ENCODE measurements around the gene CA5A. TPM values are rescaled to one million over a fixed set of nuclear protein-coding genes. Genes with fewer than 3 reads are reported as not detected.
"Not testable (repeated sequence)": the region's sequence is repeated elsewhere in the genome, so short reads cannot be mapped to it uniquely, and the experiment has no call there.

CA5A gene
- total RNA-seq, 8 experiments from 2014 or later, result 0.05 to 0.52 (median 0.17) TPM; not detected in 1

- Histone ChIP-seq H3K27ac (peak overlapping the region; percentile 15 to 42), H3K4me3 (no peak overlapping the region), H3K4me1 (replicated peaks in 1 of 2) (peaks cover 22 to 26% of the 10 kb centered on the region in 2 donors)
- in situ Hi-C loops (cut with MboI; ENCODE audit: low pct_unique_long_range_greater_than_20kb in 2 of 9, low sequenced_read_pairs in 9 of 9, unreplicated experiment in 9 of 9), result no loop called here
- ATAC-seq (replicated peaks in 6 of 8), result peak in 6 of 8 experiments; percentile 49 to 74 (median 68)
- WGBS, 10 experiments, result 40 to 87% (median 70%) methylated on average over 1 to 17 of the region's 27 CpGs; no CpG with 5 or more reads in 1 of the 10 experiments
Observed at GRCh38 chr16:87924041-87924810, 12.1 kb downstream of the CA5A start.

GRCh38 chr16:87922250-87922871, 14.0 kb downstream of the CA5A start:
- peak overlapping the region in 1 of 2 donors; percentile 11 for H3K27ac ChIP-seq
- H3K4me3 ChIP-seq, result no peak overlapping the region
- WGBS, 10 experiments, result 46 to 100% (median 90%) methylated on average over 1 to 10 of the region's 14 CpGs; no CpG with 5 or more reads in 7 of the 10 experiments
- peak in 1 of 8 experiments; percentile 9 for ATAC-seq (replicated peaks in 6 of 8)
- H3K4me1 ChIP-seq (replicated peaks in 1 of 2), result peaks cover 22 to 26% of the 10 kb centered on the region in 2 donors
- in situ Hi-C loops (cut with MboI; ENCODE audit: low pct_unique_long_range_greater_than_20kb in 2 of 9, low sequenced_read_pairs in 9 of 9, unreplicated experiment in 9 of 9), result no loop called here

- in situ Hi-C loops (cut with MboI; ENCODE audit: low pct_unique_long_range_greater_than_20kb in 2 of 9, low sequenced_read_pairs in 9 of 9, unreplicated experiment in 9 of 9), result no loop called here
- 82 to 100% (median 100%) methylated on average over 1 to 6 of the region's 13 CpGs; no CpG with 5 or more reads in 3 of the 10 experiments for WGBS, 10 experiments
- Histone ChIP-seq H3K27ac (no peak overlapping the region), H3K4me1 (replicated peaks in 1 of 2) (peaks cover 22 to 26% of the 10 kb centered on the region in 2 donors), H3K4me3 (no peak overlapping the region)
- peak in 1 of 8 experiments; percentile 31 for ATAC-seq (replicated peaks in 6 of 8)
Observed at GRCh38 chr16:87921236-87921773, 15.0 kb downstream of the CA5A start.

- WGBS, 10 experiments, result 70 to 100% (median 90%) methylated on average over 1 to 7 of the region's 10 CpGs; no CpG with 5 or more reads in 5 of the 10 experiments
- Histone ChIP-seq H3K4me3 (no peak overlapping the region), H3K27ac (no peak overlapping the region), H3K4me1 (replicated peaks in 1 of 2) (peaks cover 15 to 18% of the 10 kb centered on the region in 2 donors)
- in situ Hi-C loops (cut with MboI; ENCODE audit: low pct_unique_long_range_greater_than_20kb in 2 of 9, low sequenced_read_pairs in 9 of 9, unreplicated experiment in 9 of 9), result no loop called here
- no peak for ATAC-seq (replicated peaks in 6 of 8)
Observed at GRCh38 chr16:87919681-87919994, 16.7 kb downstream of the CA5A start.

- in situ Hi-C loops (cut with MboI; ENCODE audit: low pct_unique_long_range_greater_than_20kb in 2 of 9, low sequenced_read_pairs in 9 of 9, unreplicated experiment in 9 of 9), result no loop called here
- Histone ChIP-seq H3K27ac (no peak overlapping the region), H3K4me3 (no peak overlapping the region), H3K4me1 (replicated peaks in 1 of 2) (peaks cover 9 to 13% of the 10 kb centered on the region in 2 donors)
- WGBS, 10 experiments, result 16 to 91% (median 57%) methylated on average over 1 to 9 of the region's 37 CpGs; no CpG with 5 or more reads in 2 of the 10 experiments
- peak in 2 of 8 experiments; percentile 73 to 82 for ATAC-seq (replicated peaks in 6 of 8)
Observed at GRCh38 chr16:87918866-87919680, 17.3 kb downstream of the CA5A start.

- peaks cover 7% of the 10 kb centered on the region in 2 donors for H3K4me1 ChIP-seq (replicated peaks in 1 of 2)
- no peak overlapping the region for H3K27ac ChIP-seq
- in situ Hi-C loops (cut with MboI; ENCODE audit: low pct_unique_long_range_greater_than_20kb in 2 of 9, low sequenced_read_pairs in 9 of 9, unreplicated experiment in 9 of 9), result no loop called here
- WGBS, 10 experiments, result 22 to 100% (median 89%) methylated on average over 3 to 10 of the region's 13 CpGs; no CpG with 5 or more reads in 5 of the 10 experiments
- no peak overlapping the region for H3K4me3 ChIP-seq
- ATAC-seq (replicated peaks in 6 of 8), result peak in 2 of 8 experiments; percentile 65 to 74
Observed at GRCh38 chr16:87918338-87918737, 18.0 kb downstream of the CA5A start.

GRCh38 chr16:87917503-87917902, 18.8 kb downstream of the CA5A start:
- no peak for ATAC-seq (replicated peaks in 6 of 8)
- in situ Hi-C loops (cut with MboI; ENCODE audit: low pct_unique_long_range_greater_than_20kb in 2 of 9, low sequenced_read_pairs in 9 of 9, unreplicated experiment in 9 of 9), result no loop called here
- Histone ChIP-seq H3K27ac (no peak overlapping the region), H3K4me3 (no peak overlapping the region), H3K4me1 (replicated peaks in 1 of 2) (peaks cover 2 to 5% of the 10 kb centered on the region in 2 donors)
- WGBS, 10 experiments, result 33 to 100% (median 75%) methylated on average over 1 to 7 of the region's 9 CpGs; no CpG with 5 or more reads in 3 of the 10 experiments

GRCh38 chr16:87914812-87915211, 21.5 kb downstream of the CA5A start:
- H3K4me3 ChIP-seq, result no peak overlapping the region
- 82 to 100% (median 93%) methylated on average over 1 to 11 of the region's 25 CpGs; no CpG with 5 or more reads in 6 of the 10 experiments for WGBS, 10 experiments
- in situ Hi-C loops (cut with MboI; ENCODE audit: low pct_unique_long_range_greater_than_20kb in 2 of 9, low sequenced_read_pairs in 9 of 9, unreplicated experiment in 9 of 9), result no loop called here
- H3K4me1 ChIP-seq (replicated peaks in 1 of 2), result peaks cover 5 to 12% of the 10 kb centered on the region in 2 donors
- H3K27ac ChIP-seq, result no peak overlapping the region
- ATAC-seq (replicated peaks in 6 of 8), result no peak

GRCh38 chr16:87914021-87914725, 22.2 kb downstream of the CA5A start:
- not testable (repeated sequence) for ATAC-seq (replicated peaks in 6 of 8); H3K27ac ChIP-seq

GRCh38 chr16:87912691-87913090, 23.6 kb downstream of the CA5A start:
- H3K4me3 ChIP-seq; H3K27ac ChIP-seq; in situ Hi-C loops (cut with MboI; ENCODE audit: low pct_unique_long_range_greater_than_20kb in 2 of 9, low sequenced_read_pairs in 9 of 9, unreplicated experiment in 9 of 9); ATAC-seq (replicated peaks in 6 of 8): not testable (repeated sequence)
- H3K4me1 ChIP-seq (replicated peaks in 1 of 2), result peaks cover 9 to 12% of the 10 kb centered on the region in 2 donors
- WGBS, 10 experiments, result 81 to 100% (median 88%) methylated on average over 1 to 11 of the region's 18 CpGs; no CpG with 5 or more reads in 7 of the 10 experiments

More at GRCh38 chr16:87914021-87914725, 22.2 kb downstream of the CA5A start:
- 73 to 100% (median 96%) methylated on average over 1 to 5 of the region's 27 CpGs; no CpG with 5 or more reads in 6 of the 10 experiments for WGBS, 10 experiments
- H3K4me1 ChIP-seq (replicated peaks in 1 of 2), result peaks cover 6 to 12% of the 10 kb centered on the region in 2 donors
- in situ Hi-C loops (cut with MboI; ENCODE audit: low pct_unique_long_range_greater_than_20kb in 2 of 9, low sequenced_read_pairs in 9 of 9, unreplicated experiment in 9 of 9); H3K4me3 ChIP-seq: not testable (repeated sequence)

GRCh38 chr16:87911106-87911763, 25.1 kb downstream of the CA5A start:
- Histone ChIP-seq H3K4me1 (replicated peaks in 1 of 2) (peaks cover 9 to 12% of the 10 kb centered on the region in 2 donors), H3K27ac (peak overlapping the region in 1 of 2 donors; percentile 70)
- in situ Hi-C loops (cut with MboI; ENCODE audit: low pct_unique_long_range_greater_than_20kb in 2 of 9, low sequenced_read_pairs in 9 of 9, unreplicated experiment in 9 of 9); H3K4me3 ChIP-seq: not testable (repeated sequence)
- WGBS, 10 experiments, result 0 to 57% (median 40%) methylated on average over 1 to 13 of the region's 23 CpGs; no CpG with 5 or more reads in 3 of the 10 experiments
- ATAC-seq (replicated peaks in 6 of 8), result peak; percentile 85 to 97 (median 96)

Measured in motor neuron (in vitro differentiated cells).